GM18873 (cell line): ENCODE data around the gene CNR1.
A peak's percentile ranks its signal among the peaks of the same experiment; 100 is the strongest.

ENCODE experiments used
- ATAC-seq: cut with Tn5 transposase; IDR thresholded peaks from one replicate; pipeline ENCODE4 v1.9.1; 2021; ENCODE audit warnings: mild to moderate bottlenecking, moderate library complexity, moderate number of reproducible peaks; ENCODE audit not compliant: unreplicated experiment, low FRiP score

The CNR1 gene

GRCh38 chr6:88144637-88145297, 21.4 kb downstream of the CNR1 start:
- no peak for ATAC-seq

- ATAC-seq: no peak
Observed at GRCh38 chr6:88143421-88144157, 22.6 kb downstream of the CNR1 start.

- no peak for ATAC-seq
Observed at GRCh38 chr6:88142297-88142668, 23.9 kb downstream of the CNR1 start.

- peak; percentile 97 for ATAC-seq
Observed at GRCh38 chr6:88141561-88142296, 24.4 kb downstream of the CNR1 start.

GRCh38 chr6:88137915-88138314, 28.2 kb downstream of the CNR1 start:
- no peak for ATAC-seq

GRCh38 chr6:88135578-88136114, 30.5 kb downstream of the CNR1 start:
- peak; percentile 79 for ATAC-seq

GRCh38 chr6:88134575-88134974, 31.6 kb downstream of the CNR1 start:
- ATAC-seq: no peak

GRCh38 chr6:88133718-88134117, 32.4 kb downstream of the CNR1 start:
- no peak for ATAC-seq

- no peak for ATAC-seq
Observed at GRCh38 chr6:88124925-88125557, 41.1 kb downstream of the CNR1 start.

GRCh38 chr6:88120635-88121034, 45.5 kb downstream of the CNR1 start:
- no peak for ATAC-seq

GRCh38 chr6:88119769-88120168, 46.4 kb downstream of the CNR1 start:
- no peak for ATAC-seq

GRCh38 chr6:88116276-88116675, 49.9 kb downstream of the CNR1 start:
- no peak for ATAC-seq

- no peak for ATAC-seq
Observed at GRCh38 chr6:88115307-88115706, 50.8 kb downstream of the CNR1 start.

- ATAC-seq: no peak
Observed at GRCh38 chr6:88114838-88115237, 51.3 kb downstream of the CNR1 start.

GRCh38 chr6:88111991-88112390, 54.2 kb downstream of the CNR1 start:
- no peak for ATAC-seq

GRCh38 chr6:88107241-88107640, 58.9 kb downstream of the CNR1 start:
- no peak for ATAC-seq

- ATAC-seq: no peak
Observed at GRCh38 chr6:88105741-88106340, 60.3 kb downstream of the CNR1 start.
